Measurements from ENCODE around the gene CETP. TPM values are rescaled to one million over a fixed set of nuclear protein-coding genes. Genes with fewer than 3 reads are reported as not detected.
"Not testable (repeated sequence)": the region's sequence is repeated elsewhere in the genome, so short reads cannot be mapped to it uniquely, and the experiment has no call there.

Gene CETP
- total RNA-seq, 1 donor from 2014 or later = not detected

- TF ChIP-seq, protein P1, sequence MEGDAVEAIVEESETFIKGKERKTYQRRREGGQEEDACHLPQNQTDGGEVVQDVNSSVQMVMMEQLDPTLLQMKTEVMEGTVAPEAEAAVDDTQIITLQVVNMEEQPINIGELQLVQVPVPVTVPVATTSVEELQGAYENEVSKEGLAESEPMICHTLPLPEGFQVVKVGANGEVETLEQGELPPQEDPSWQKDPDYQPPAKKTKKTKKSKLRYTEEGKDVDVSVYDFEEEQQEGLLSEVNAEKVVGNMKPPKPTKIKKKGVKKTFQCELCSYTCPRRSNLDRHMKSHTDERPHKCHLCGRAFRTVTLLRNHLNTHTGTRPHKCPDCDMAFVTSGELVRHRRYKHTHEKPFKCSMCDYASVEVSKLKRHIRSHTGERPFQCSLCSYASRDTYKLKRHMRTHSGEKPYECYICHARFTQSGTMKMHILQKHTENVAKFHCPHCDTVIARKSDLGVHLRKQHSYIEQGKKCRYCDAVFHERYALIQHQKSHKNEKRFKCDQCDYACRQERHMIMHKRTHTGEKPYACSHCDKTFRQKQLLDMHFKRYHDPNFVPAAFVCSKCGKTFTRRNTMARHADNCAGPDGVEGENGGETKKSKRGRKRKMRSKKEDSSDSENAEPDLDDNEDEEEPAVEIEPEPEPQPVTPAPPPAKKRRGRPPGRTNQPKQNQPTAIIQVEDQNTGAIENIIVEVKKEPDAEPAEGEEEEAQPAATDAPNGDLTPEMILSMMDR (conservative IDR thresholded peaks at IDR 0.05; ENCODE audit: low read depth, low read length) = no peak
- no peak overlapping the region for H3K4me3 ChIP-seq (ENCODE audit: low read depth, low read length)
- DNase-seq (ENCODE audit: low read depth) = no peak
Measured at GRCh38 chr16:56969769-56970168, 8.0 kb downstream of the CETP start.

DNA sequence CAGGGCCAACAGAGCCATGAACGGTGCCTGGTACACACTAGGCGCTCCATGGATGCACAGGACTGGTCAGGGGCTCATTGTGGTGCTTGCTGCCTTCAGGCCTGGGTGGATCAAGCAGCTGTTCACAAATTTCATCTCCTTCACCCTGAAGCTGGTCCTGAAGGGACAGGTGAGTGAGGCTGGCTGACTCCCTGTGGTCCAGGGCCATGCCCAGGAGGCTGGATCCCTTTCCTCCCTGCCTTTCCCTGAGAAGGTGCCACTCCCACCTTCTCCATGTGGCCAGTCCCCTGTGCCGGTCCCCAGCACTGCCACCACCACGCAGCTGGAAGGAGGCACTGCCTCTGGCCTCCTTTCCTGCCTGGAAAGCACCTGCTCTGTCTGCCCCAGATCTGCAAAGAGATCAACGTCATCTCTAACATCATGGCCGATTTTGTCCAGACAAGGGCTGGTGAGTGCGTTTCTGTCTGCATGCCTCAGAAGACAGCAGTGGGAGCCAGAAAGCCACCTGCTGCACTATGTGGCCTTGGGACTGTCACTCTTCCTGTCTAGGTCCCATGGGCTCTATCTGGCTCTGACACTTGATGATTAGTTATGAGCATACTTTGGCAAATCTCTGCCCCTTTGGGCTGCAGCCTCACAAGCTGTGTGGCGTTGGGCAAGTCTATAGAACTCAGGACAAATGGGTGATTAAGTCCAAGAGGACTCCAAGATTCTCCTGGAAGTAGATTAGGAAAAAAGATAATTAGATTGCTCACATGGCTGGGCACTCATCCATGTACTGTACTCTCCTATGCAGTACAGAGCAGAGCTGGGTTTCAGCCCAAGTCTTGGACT, 9.4 kb downstream of the CETP start:
- DNase-seq (ENCODE audit: low read depth) = no peak
- H3K4me3 ChIP-seq (ENCODE audit: low read depth, low read length) = no peak overlapping the region
- TF ChIP-seq, protein P1 (conservative IDR thresholded peaks at IDR 0.05; ENCODE audit: low read depth, low read length) = no peak

DNA sequence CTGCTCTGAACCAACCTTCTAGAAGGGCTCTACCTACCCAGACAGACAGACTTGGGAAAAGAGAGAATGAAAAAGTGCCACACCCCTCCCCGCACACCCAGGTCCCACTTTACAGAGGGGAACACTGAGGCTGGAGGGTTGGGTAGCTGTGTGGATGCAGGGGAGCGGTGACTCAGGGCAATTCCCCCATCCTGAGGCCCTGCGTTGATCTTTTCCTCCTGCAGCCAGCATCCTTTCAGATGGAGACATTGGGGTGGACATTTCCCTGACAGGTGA, 10.0 kb downstream of the CETP start:
- TF ChIP-seq, protein P1 (conservative IDR thresholded peaks at IDR 0.05; ENCODE audit: low read depth, low read length) = no peak
- DNase-seq (ENCODE audit: low read depth) = no peak
- no peak overlapping the region for H3K4me3 ChIP-seq (ENCODE audit: low read depth, low read length)

DNA sequence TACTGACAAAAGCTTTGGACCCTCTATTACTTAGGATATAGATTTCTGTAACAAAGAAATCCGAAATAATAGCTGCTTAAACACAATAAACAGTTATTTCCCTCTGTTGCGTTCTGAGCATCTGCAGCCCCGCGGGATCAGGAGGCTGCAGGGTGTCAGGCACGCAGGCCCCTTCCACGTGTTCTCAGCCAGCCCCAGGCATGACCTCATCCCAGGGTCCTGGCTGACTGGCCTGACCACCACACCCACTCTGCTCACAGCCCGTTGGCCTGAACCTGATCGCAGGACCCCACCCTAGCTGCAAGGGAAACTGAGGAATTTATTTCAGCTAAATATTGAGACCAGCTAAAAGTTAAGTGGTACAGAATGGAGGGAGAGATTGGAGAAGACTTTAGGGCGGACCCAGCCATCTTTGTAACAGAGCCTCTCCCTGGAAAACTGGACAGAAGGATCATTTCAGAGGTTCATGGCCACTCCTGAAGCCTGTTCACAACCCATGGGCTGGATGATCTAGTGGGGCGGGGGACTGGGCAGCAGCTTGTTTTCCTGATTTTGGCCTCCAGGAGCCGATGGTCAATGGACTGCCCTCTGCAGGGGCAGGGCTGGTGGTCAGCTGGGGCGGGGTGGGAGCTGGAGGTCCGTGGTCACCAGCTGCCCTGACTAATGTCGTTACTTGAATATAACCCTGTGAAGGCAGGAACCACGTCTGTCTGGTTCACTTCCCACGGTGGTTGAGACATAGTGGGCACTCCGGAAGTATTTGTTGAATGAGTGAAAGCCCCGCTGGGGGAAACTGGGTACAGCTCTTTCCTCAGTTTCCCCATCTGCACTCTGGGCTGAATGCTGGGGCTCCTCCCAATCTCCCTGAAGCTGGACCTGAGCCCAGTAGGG, 10.9 kb downstream of the CETP start:
- no peak overlapping the region for H3K4me3 ChIP-seq (ENCODE audit: low read depth, low read length)
- TF ChIP-seq, protein P1 (conservative IDR thresholded peaks at IDR 0.05; ENCODE audit: low read depth, low read length) = no peak
- no peak for DNase-seq (ENCODE audit: low read depth)

DNA sequence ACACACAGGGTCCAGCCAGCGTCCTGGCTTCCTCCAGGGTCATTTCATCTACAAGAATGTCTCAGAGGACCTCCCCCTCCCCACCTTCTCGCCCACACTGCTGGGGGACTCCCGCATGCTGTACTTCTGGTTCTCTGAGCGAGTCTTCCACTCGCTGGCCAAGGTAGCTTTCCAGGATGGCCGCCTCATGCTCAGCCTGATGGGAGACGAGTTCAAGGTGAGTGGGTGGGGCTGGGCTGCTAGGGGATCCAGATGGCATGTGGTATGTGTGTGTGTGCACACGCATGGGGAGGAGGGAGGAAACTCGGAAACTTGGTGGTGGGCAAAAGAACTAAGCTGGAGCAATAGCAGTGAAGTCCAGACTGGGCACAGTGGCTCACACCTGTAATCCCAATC, 11.5 kb downstream of the CETP start:
- TF ChIP-seq, protein P1 (conservative IDR thresholded peaks at IDR 0.05; ENCODE audit: low read depth, low read length) = no peak
- DNase-seq (ENCODE audit: low read depth) = no peak
- H3K4me3 ChIP-seq (ENCODE audit: low read depth, low read length) = no peak overlapping the region

DNA sequence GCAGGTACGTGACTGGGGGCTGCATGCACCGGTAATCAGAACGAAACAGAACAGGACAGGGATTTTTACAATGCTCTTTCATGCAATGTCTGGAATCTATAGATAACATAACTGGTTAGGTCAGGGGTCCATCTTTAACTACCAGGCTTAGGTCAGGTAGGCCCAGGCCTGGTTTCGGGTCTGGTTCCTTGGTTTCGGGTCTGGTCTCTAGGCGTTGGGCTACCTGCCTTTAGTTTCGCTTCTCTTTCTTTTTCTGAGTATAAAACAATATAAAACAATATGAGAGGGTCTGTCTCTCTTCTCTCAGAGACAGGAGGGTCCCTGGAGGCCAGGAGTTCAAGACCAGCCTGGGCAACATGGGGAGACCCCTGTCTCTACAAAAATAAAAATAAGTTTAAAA, 12.1 kb downstream of the CETP start:
- not testable (repeated sequence) for DNase-seq (ENCODE audit: low read depth); H3K4me3 ChIP-seq (ENCODE audit: low read depth, low read length)

GRCh38 chr16:56974549-56975300, 13.0 kb downstream of the CETP start:
- H3K4me3 ChIP-seq (ENCODE audit: low read depth, low read length) = no peak overlapping the region
- TF ChIP-seq, protein P1 (conservative IDR thresholded peaks at IDR 0.05; ENCODE audit: low read depth, low read length) = no peak
- DNase-seq (ENCODE audit: low read depth) = no peak
